Stimulated activated CD4-positive, alpha-beta T cell treated with anti-CD3 and anti-CD28 coated beads, Interleukin-2, amount 100 ng/mL, for 48 hours (primary cell): Measurements from ENCODE around the gene LHX3.

Source experiments
- DNase-seq, 2 donors: peaks; one replicate each; pipeline ENCODE4 v3.0.0-alpha.2; 2020

LHX3 gene

DNA sequence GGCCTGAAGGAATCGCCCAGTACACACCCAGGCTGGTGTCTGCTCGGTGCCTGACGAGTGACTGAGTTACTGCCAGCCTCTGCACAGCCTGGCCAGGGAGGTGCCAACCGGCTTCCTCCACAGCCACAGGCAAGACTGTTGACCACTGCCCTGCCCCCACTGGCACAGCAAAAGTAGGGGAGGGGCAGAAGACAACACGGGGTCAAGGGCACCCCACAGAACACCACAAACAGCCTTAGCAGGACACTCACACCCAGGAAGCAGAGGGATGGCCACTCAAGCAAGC is 722 bp upstream of the LHX3 start:
- DNase-seq: no peak

DNA sequence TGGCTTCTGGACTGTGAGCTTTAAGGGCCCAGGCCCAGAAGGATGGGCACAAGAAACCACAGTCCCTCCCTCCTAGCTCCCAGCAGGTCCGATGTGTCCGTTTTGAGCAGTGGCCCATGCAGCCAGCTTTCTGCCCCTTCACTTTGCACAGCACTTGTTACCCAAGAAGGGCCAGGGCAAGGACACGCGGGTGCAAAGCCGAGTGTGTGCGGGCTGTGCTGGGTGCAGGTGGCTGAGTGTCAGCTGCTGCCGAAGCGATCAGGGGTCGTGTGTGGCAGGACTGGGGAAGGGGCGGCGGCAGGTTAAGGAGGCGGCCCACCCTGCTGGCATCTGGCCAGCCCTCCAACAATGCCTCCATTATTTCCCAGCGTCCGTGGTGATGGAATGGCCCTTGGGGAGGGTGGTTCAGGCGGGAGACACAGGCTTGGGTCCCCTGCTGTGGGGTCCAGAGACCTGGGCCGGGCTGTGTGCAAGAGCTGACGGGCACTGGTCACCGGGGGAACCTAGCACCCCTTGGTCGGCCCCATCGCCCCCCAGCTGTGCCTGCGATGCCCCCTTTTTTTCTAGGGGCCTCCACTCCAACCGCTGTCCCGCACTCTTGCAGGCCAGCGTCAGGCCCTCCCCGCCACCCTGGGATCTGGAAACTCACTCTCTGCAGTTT is 653 bp downstream of the LHX3 start:
- no peak for DNase-seq

DNA sequence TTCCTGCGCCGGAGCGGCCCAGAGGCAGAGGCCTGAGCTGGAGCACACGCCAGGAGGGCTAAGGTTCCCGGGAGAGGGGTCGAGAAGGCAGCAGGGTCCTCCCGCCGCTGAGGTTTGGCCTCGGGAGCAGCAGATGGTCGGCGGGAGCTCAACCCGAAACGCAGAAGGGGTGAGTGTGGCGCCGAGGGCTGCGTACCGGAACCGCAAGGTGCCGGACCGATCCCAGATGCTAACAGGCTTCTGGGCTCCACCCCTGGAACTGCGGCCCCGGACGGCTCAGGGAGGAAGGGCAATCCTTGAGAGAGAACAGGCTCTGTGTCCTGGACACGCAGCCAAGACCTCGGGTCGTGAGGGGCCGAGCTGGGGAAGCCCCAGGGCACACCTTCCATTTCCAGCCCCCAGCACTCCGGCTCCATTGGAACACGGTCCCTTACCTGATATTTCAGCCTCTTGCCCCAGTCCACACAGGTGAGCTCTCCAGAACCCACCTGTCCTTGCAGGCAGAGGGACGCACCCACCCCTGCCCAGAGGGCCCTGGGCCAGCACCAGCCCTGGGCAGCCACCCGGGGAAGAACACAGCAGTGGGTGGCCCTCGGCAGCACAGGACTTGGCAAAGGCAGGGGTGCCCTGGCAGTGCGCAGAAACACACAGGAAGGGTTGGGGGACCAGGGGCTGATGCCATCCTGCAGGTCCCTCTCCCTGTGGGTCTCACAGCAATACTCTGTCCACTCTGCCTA is 1.4 kb downstream of the LHX3 start:
- DNase-seq: no peak

DNA sequence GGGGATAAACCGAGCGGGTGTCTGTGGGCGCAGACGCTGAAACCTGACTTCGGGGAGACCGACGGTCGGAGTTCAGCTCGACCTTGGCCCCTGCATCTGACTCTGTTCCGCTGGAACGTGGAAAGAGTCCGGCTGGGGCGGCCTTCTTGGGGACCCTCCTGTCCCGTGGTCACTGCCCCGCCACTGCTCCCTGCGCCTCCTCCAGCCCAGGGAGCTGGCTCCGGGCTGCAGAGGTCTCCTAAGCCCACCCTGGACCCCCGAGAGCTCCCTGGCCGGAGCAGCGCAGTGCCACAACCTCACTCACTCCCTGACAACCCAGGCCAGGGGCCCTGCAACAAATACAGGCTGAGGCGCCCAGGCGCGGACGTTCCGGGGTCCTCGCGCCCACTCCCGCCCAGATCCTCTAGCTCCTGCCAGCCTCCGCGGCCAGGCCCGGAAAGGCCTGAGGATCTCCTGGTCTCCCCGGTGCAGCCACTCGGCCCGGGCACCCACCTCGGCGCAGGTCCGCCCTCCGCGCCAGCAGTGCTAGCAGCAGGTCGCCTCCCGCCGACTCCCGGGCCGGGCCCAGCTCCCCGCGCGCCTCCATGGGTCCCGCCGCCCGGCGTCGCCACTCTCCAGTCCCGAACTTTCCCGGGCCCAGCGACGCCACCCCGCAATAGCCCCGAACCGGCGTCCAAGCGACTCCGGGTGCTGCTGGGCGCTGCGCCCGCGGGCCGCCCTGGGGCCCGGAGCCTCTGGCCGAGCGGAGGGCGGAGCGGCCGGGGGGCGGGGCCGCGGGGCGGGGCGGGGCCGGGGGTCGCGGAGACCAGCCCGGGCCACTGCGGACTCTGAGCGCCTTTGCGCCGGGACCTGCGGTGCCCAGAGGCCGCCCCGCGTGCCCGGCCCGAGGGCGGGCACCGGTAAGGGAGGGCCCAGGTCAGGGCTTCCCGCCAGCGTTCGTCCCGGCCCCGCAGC is 2.2 kb downstream of the LHX3 start:
- no peak for DNase-seq

DNA sequence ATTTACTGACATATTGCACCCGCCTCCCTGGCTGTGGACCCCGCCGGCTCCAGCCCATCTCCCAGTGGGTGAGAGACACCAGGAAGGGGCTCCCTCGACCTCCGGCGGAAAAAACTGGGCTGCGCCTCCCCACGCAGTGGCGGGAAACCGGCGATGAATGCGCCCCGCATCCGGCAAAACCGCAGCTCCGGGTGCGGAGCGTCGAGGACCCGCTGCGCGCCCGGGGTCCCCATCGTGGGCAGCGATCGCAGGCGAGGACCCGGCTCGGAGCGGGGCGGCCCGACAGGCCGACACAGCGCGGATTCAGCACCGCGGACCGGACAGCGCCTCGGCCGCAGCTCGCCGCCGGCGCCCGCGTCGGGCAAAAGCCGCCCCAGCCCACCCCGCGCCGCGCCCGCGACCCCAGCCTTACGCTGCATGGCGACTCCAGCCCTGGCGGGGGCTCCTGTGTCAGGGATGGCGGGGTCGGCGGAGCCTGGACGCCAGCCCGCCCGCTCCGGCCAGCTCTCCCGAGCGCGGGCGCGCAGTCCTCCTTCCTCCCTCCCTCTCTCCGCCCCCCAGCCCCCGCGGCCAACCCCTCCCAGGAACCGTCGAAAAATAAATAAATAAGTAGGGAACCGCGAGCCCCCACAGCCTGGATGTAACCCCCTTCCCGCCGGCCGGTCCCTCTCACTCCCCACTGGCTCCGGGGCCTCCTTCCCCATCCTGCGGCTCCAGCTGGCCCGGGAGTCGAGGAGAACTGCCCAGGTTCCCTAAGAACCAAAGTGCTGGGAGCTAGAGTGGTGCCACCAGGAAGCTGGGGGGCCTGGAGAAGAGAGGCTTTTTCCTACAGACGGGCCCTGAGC is 3.1 kb downstream of the LHX3 start:
- DNase-seq: no peak

DNA sequence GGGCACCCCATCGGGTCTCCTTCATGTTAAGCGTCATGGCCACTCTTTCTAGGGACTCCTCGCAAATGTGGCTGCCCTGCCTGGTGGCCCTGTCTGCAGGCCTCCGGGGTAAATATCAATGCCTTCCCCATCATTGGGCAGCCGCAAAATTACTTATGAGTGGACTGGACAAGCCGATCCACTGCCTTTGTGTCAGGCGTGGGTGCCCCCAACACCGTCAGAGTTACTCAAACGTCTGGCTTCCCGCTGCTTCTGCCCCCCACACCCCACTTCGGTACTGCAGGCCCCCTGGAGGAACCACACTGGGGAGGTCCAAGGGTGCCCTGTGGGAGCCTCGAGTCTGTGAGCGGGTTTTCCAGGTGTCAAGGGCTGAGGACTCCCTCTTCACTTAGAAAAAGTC is 3.8 kb downstream of the LHX3 start:
- DNase-seq: no peak

DNA sequence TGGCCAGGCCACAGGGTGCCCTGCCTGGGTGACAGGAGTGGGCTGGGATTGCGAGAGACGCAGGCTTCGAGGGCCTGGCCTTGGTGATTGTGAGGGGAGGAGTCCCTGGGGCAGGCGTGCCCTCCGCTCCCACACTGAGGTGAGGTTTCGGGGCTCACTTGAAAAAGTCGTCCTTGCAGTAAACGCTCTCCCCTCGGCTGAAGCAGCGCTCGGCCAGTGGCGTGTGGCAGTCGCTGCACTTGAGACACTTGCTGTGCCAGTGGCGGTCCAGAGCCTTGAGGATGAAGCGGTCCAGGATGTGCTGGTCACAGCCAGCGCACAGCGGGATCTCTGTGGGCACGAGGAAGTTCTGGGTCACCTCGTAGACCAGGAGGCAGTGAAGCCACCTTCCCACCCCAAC is 4.5 kb downstream of the LHX3 start:
- DNase-seq: no peak

DNA sequence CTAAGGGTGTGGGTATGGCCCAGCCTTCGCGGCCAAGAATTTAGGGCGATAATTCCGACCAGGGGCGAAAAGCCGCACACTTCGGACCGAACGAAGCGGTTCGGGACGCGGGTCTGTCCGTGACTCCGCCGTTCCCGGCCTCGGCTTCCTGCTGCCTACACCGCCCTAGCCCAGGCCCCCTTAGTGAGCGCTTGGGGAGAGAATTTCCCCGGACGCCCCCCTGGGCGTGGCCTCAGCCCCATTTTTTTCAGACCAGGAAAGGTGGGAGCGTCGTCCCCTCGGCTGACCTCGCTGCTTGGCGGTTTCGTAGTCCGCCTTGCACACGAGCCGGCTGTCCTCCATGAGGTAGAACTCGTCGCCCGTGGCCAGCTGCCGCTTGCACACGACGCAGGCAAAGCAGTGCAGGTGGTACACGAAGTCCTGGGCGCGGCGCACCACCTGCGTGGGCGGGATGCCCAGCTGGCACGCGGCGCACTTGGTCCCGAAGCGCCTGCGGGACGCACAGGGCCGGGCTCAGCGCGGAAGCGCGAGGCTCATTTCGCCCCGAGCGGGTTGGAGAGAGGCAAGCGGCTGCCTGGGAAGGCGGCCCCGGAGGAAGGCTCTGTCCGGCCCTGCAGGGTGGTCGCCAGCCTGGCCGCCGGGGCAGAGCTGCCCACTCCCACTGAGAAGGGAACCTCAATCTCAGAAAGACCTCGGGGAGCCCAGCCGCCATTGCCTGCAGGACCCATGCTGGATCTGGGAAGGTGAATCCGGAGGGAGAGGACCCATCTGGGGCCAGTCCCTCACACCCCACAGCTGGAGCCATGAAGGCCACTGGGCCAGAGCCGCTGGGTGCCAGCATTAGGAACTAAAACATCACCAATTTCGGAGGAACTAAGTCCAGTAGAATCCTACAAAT is 5.3 kb downstream of the LHX3 start:
- DNase-seq: no peak

DNA sequence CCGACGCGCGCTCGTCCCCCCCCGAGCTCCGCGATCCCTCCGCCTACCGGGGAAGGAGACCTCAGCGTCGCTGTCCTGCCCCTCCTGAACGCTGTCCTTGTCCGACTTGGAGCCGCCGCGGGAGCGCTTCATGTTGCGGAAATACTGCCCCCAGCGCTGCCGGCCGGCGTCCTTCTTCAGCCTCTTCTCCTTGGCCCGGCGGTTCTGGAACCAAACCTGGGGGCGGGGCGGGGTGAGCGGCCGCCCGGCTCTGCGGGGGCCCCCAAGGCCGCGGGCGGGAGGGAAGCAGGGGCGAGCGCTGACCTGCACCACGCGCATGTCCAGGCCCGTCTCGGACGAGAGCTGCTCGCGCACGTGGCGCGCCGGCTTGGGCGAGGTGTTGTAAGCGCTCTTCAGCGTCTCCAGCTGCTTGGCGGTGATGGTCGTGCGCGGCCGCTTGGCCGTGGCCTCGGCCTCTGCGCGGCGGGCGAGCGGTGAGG is 6.3 kb downstream of the LHX3 start:
- DNase-seq: no peak

DNA sequence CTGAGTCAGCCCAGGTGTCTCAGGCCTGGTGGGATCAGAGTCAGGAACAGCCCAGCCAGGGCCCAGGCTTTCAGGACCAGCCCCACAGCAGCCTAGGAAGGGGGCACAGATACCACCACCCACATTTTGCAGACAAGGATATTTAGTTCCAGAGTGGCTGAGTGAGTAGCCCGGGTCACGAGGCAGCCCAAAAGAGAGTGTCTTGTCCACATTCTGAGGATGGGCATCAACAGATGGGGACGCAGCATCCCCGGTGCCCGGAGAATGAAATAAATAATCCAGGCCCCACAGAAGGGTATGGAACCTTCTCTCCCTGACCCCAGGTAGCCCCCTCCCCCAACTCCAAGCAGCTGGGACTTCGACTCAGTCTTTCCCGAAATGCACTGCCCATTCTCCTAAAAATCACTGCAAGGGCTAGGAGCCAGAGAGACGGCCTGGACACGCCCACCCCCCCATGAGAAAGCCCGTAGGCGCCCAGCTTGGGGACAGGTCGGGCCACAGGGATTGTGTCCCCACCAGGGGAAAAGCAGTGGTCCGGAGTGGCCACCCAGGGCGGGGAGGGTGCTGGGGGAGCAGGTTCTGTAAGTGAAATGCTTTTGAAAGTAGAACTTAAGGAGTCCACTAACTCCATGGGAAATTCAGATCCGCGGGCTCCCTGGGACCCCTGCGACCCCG is 6.9 kb downstream of the LHX3 start:
- DNase-seq: no peak

DNA sequence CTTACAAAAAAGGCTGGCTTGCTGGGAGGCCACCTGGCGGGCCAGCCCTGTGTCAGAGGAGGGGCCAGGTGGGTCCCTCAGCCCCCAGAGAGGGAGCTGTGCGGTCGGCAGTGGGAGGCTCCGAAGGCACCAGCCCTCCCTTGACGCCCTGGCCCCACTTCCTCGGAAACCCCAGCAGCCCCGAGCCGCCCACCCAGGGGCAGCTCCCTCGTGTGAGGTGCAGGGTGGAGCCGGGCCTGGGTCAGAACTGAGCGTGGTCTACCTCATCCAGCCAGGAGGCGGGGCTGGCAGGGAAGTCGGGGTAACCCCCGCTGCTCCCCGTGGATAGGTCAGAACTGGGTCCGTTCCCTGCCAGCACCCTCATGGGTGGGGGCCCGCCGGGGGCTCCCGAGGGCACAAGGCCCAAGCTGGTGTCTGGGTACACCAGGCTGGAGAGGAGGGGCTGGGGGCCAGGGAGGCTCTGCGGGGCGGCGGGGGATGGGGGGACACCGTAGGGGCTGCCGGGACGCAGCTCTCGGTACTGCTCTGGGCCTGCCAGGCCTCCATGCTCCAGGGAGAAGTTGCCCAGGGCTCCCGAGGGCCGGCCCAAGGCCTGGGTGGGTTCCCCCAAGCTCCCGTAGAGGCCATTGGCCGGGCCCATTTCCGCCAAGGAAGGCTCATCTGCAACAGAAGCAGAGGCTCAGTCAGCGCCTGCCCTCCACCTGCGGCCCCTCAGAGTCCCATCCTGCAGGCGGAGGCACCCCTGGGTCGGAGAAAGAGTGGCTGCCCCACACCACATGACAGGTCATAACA is 7.6 kb downstream of the LHX3 start:
- DNase-seq: no peak

DNA sequence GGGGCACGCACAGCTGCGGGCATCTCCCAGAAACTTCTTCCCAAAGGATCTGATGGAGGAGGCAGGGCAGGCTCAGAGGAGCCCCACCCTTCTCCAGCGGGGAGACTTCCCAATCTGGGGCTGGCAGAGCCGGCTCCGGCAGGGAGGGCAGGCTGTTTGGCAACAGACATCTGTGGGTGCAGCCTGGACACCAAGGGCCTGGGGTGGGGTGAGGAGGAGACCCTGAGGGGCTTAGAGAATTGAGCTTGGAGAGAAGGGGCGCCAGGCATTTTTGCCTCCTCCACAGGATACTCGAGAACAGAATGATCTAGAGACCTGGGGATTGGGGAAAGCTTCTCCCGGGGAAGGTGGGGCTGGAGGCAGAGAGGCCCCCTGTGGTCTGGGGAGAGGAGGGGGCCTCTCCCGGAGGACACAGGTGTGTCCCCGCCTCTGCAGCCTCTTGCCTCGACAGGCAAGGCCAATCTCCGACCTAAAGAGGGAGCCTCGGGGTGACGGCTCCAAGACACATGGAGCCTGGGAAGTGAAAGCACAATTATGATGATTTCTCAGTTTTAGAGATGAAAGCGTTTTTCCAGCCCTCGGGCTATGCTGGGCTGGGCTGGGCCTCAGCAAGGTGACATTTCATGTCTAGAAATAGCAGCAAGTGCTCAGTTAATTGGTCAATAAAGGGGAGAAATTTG is 8.4 kb downstream of the LHX3 start:
- no peak for DNase-seq

DNA sequence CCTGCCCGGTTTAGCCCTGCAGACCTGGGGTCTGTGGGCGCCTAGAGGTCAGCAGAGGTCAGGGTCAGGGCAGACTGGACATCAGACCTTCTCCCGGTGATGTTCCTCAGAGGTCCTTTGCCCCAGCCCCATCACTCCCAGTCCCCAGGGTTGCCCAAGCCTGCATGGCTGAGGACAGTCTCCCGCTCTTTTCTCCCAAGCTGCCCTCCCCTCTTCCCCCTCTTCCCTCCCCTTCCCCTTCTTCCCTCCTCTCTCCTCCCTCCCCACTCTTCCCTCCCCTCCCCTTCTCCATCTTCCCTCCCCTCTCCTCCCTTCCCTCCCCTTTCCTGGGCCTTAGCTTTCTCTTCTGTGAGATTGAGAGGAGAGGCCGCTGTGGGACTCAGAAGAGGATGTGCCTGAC is 10.4 kb downstream of the LHX3 start:
- no peak for DNase-seq

DNA sequence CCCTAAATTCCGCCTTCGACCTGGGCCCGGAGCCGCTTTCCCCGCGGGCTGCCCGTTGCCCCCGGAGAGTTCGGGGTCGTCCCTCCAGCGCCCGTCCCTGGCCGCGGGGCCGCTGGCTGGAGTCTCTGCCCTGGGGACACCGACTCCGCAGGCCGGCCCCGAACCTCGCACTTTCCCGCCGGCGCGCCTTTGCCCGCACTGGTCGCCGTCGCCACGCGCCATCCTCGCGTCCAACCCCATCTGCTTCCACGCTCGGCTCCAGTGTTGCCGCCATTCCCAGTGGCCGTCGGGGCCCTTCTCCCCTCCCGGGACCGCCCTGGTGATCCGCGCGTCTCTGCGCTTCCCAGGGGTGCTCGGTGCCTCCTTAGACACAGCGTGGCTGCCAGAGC is 11.0 kb downstream of the LHX3 start:
- no peak for DNase-seq

DNA sequence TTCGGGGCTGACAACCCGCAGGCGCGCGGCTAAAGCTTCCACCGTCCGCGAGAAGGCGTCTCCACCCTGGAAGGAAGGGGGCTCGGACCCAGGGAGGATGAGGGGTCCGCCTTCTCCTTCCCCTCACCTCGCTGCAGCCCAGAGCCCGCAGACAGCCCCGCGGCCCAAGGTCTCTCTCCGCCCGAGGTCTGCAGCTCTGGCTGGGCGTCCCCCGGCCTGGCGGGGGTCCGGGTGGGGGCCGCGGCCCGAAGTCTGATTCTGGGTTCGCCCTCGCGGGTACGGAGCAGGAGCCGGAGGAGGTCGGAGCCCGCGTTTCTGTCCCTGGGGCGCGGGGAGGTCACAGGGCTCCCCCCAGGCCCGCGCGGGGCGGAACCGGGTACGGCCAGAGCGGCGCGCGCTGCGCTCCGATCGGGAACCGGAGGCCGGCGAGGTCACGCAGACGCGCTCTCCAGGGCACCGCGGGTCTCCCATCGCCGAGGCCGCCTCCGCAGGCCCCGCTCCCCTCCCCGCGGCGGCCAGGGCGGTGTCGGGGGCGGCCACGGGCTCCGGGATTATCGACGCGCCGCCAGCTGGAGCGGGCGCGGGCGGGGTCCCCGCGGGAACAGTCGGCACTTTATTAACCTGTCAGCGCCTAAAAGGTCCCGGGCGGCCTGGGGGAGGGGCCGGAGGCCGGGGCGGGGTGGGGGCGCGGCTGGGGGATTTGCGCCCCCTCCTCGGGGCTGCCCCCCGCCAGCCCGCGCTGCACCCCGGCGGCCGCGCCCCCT is 11.6 kb downstream of the LHX3 start:
- DNase-seq: no peak

DNA sequence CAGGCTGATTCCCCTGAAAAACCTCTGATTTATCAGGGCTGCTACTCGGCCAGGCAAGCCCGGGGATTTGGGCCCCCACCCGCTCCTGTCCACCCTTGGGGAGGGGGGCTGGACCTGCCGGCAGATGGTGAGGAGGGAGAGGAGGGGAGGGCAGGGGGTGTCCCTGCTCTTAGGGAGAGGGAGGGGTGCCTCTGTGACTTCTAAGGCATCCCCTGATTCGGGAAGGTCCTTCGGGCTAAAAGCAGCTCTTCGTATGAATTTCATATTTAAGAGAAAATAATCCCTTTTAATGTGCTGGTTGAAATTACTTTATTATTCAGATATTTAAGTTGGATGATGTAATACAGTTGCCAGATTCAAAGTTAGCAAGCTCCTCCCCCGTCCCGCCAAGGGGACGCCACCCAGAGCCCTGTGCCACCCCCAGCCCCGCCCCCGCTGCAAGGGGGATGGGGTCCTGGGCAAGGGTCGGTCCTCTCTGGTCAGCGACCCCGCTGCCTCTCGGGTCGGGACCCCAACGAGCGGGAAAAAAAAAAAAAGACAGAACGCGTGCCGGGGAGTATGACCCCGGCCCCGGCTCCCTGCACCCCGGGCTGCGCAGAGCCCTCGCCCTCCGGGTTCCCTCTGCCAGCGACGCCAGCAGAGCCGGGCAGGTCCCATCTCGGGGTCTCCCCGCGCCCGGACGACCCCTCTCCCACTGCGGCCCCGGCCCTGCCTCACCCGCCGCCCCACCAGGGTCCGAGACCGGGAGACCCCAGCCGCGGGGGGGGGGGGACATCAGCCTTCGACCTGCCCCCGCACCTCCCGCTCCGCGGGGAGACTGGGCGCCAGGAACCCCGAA is 12.4 kb downstream of the LHX3 start:
- no peak for DNase-seq

DNA sequence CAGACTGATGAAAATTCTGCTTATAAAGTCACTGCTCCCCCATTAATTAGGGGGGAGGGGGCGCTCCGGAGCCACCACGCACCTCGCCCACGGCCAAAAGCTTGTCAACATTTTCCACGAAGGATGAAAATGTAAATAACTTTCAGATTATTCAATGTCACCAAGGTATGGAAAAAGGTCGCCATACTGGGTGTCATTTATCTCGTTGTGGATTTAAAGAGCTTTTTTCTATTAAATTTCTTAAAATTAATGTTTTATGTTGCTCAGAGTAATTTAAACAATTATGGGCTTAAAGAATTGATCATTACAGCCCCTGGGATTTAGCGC is 13.0 kb downstream of the LHX3 start:
- DNase-seq: no peak
